Stimulated activated CD4-positive, alpha-beta T cell treated with anti-CD3 and anti-CD28 coated beads, Interleukin-2, amount 100 ng/mL, for 48 hours (primary cell): ENCODE measurements around the gene CYP4F8.

Source experiments
- DNase-seq, 2 donors: peaks; one replicate each; pipeline ENCODE4 v3.0.0-alpha.2; 2020

Gene CYP4F8

GRCh38 chr19:15616627-15617270 lies 1.7 kb downstream of the CYP4F8 start:
- DNase-seq = no peak

GRCh38 chr19:15618321-15618720 lies 3.3 kb downstream of the CYP4F8 start:
- DNase-seq = no peak

GRCh38 chr19:15621801-15622200 lies 6.8 kb downstream of the CYP4F8 start:
- no peak for DNase-seq

- DNase-seq = no peak
Observed at GRCh38 chr19:15622991-15623390, 8.0 kb downstream of the CYP4F8 start.

GRCh38 chr19:15623711-15624318 lies 8.8 kb downstream of the CYP4F8 start:
- no peak for DNase-seq

- DNase-seq = no peak
Observed at GRCh38 chr19:15628236-15629002, 13.4 kb downstream of the CYP4F8 start.

- DNase-seq = peak; percentile 90 to 98
Observed at GRCh38 chr19:15629003-15629880, 14.2 kb downstream of the CYP4F8 start.

GRCh38 chr19:15631817-15632216 lies 16.8 kb downstream of the CYP4F8 start:
- DNase-seq = peak in 1 of 2 donors; percentile 32

- DNase-seq = no peak
Observed at GRCh38 chr19:15633082-15633835, 18.2 kb downstream of the CYP4F8 start.

- DNase-seq = no peak
Observed at GRCh38 chr19:15634105-15634504, 19.1 kb downstream of the CYP4F8 start.

- no peak for DNase-seq
Observed at GRCh38 chr19:15635016-15635805, 20.2 kb downstream of the CYP4F8 start.

- DNase-seq = no peak
Observed at GRCh38 chr19:15636026-15636425, 21.0 kb downstream of the CYP4F8 start.

GRCh38 chr19:15639596-15639995 lies 24.6 kb downstream of the CYP4F8 start:
- no peak for DNase-seq

GRCh38 chr19:15640294-15640903 lies 25.4 kb downstream of the CYP4F8 start, which contains the start of gene CYP4F3:
TSS of gene CYP4F3 (plus strand) at chr19:15640897. CDS start at chr19:15641416, 519 bp downstream.
- no peak for DNase-seq

GRCh38 chr19:15640904-15641597 lies 26.0 kb downstream of the CYP4F8 start:
- DNase-seq = no peak

GRCh38 chr19:15641901-15642491 lies 27.0 kb downstream of the CYP4F8 start:
- no peak for DNase-seq

GRCh38 chr19:15642807-15643206 lies 27.8 kb downstream of the CYP4F8 start:
- DNase-seq = no peak

- DNase-seq = no peak
Observed at GRCh38 chr19:15643387-15643786, 28.4 kb downstream of the CYP4F8 start.

- no peak for DNase-seq
Observed at GRCh38 chr19:15644066-15644741, 29.2 kb downstream of the CYP4F8 start.
